CD4-positive, alpha-beta T cell (primary cell): ENCODE data around the gene KLHL35. TPM values are rescaled to one million over a fixed set of nuclear protein-coding genes. Genes with fewer than 3 reads are reported as not detected.

Experiments
- ATAC-seq: fragments of 200-7000 bp; cut with Tn5 transposase; one replicate; pipeline ENCODE4 v1.10.0; 2022; ENCODE audit warnings: mild to moderate bottlenecking; ENCODE audit not compliant: poor library complexity
- CTCF ChIA-PET: fragments of 350-600 bp; sonication (Branson Sonifier 250); formaldehyde crosslinking; loops from one replicate; lab custom pipeline; 2021; ENCODE audit warnings: antibody characterized with exemption, inconsistent platforms; lab: Charles Lee
- POLR2A ChIA-PET: fragments of 350-600 bp; sonication (Branson Sonifier 250); formaldehyde crosslinking; loops from one replicate; lab custom pipeline; 2021; ENCODE audit warnings: antibody characterized with exemption, inconsistent platforms; lab: Charles Lee
- DNase-seq, 14 experiments: peaks; one replicate each; pipeline ENCODE4 v3.0.0-alpha.2; 2013 to 2020; ENCODE audit warnings: mixed read lengths in 2 of 14
- H3K27ac ChIP-seq, 2 donors: one replicate each; pipeline versions ENCODE4 v1.5.1 to v1.7.0; 2013; ENCODE audit warnings: low read length in 2 of 2, low read depth in 1 of 2, mild to moderate bottlenecking in 1 of 2
- H3K27me3 ChIP-seq, 2 experiments: 1 replicate in 1 of 2; 2 replicates in 1 of 2; pipeline versions ENCODE4 v1.6.1 to v1.7.0; 2013; ENCODE audit warnings: low read length in 2 of 2, control low read depth in 1 of 2, mild to moderate bottlenecking in 1 of 2, moderate library complexity in 1 of 2; ENCODE audit not compliant: insufficient read depth in 2 of 2, control insufficient read depth in 1 of 2
- H3K36me3 ChIP-seq: one replicate; pipeline ENCODE4 v1.6.1; 2013; ENCODE audit warnings: low read length, control low read depth; ENCODE audit not compliant: insufficient read depth
- H3K4me1 ChIP-seq: one replicate; pipeline ENCODE4 v1.6.1; 2013; ENCODE audit warnings: low read length, control low read depth; ENCODE audit not compliant: insufficient read depth
- H3K4me3 ChIP-seq: one replicate; pipeline ENCODE4 v1.5.1; 2013; ENCODE audit warnings: mild to moderate bottlenecking, low read length, moderate library complexity
- H3K9me3 ChIP-seq, 2 experiments: 1 replicate in 1 of 2; 2 replicates in 1 of 2; pipeline versions ENCODE4 v1.6.1 to v1.7.0; 2013; ENCODE audit warnings: low read length in 2 of 2, mild to moderate bottlenecking in 2 of 2, control low read depth in 1 of 2, moderate library complexity in 1 of 2; ENCODE audit not compliant: control insufficient read depth in 1 of 2, insufficient read depth in 1 of 2
- H3K27ac Mint-ChIP-seq: one replicate; pipeline ENCODE4 v1.8.0; 2020; ENCODE audit warnings: mixed read lengths
- H3K27me3 Mint-ChIP-seq: one replicate; pipeline ENCODE4 v1.8.0; 2021; ENCODE audit warnings: mixed read lengths
- H3K36me3 Mint-ChIP-seq: one replicate; pipeline ENCODE4 v1.8.0; 2021; ENCODE audit warnings: low read depth, mixed read lengths
- H3K4me1 Mint-ChIP-seq: one replicate; pipeline ENCODE4 v1.8.0; 2021; ENCODE audit warnings: low read depth, mixed read lengths
- H3K4me3 Mint-ChIP-seq: one replicate; pipeline ENCODE4 v1.8.0; 2020; ENCODE audit warnings: mild to moderate bottlenecking, mixed read lengths
- H3K9me3 Mint-ChIP-seq: one replicate; pipeline ENCODE4 v1.8.0; 2020; ENCODE audit warnings: mixed read lengths
- intact Hi-C, 2 experiments: fragments of 100-400 bp; cut with DNase I in 1 of 2; cut with micrococcal nuclease in 1 of 2; formaldehyde crosslinking; loops; one replicate each; pipeline versions ENCODE4 v1.15.1 to v1.9.0; 2023 to 2025; cut with DNase I, micrococcal nuclease
- total RNA-seq, 174 experiments: library from RNA in 2 of 174; stranded (reverse) in 2 of 174; gene quantifications; one replicate each; pipeline ENCODE4 v1.2.3 and lab custom pipeline; 2021 to 2026
- TF ChIP-seq, protein P1 (sequence below): fragments of 200-600 bp; IDR thresholded peaks from one replicate; pipeline ENCODE4 v1.8.0; 2022; ENCODE audit warnings: antibody characterized with exemption, mild to moderate bottlenecking

The KLHL35 gene
- total RNA-seq, 2 experiments from 2014 or later, result 0.33 to 0.81 TPM

DNA sequence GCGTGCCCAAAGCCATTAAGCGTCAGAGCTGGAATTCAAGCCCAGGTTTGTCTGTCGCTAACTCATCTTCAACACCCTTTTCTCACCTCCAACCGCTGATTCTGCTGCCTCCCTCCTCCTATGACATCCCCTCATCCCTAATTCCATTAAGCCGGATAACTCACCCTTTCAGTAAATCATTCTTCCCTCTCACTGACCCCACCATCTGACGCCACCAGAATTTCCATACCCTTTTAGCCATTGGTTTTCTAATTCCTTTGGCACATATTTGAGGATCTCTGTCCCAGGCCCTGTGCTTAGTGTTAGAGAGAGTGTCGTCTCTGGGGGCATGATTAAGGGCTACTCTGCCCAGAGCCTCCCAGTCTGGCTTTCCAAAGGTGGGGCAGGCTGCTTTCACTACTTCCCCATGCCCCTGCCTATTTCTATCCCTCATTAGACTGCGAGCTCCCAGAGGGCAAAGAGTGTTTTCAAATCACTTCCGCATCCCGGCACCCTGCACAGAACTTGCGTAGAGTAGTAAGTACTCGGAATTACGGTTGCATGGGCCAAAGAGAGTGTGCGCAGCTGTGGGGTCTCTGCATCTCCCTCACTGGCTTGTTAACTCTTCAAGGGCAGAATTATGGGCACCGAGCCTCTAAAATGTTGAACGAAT is 3.9 kb downstream of the KLHL35 start:
- H3K36me3 Mint-ChIP-seq, result peaks cover under 1% of the 10 kb centered on the region
- no peak overlapping the region for H3K4me3 ChIP-seq
- DNase-seq (no peak), ATAC-seq (no peak)
- TF ChIP-seq, protein P1, sequence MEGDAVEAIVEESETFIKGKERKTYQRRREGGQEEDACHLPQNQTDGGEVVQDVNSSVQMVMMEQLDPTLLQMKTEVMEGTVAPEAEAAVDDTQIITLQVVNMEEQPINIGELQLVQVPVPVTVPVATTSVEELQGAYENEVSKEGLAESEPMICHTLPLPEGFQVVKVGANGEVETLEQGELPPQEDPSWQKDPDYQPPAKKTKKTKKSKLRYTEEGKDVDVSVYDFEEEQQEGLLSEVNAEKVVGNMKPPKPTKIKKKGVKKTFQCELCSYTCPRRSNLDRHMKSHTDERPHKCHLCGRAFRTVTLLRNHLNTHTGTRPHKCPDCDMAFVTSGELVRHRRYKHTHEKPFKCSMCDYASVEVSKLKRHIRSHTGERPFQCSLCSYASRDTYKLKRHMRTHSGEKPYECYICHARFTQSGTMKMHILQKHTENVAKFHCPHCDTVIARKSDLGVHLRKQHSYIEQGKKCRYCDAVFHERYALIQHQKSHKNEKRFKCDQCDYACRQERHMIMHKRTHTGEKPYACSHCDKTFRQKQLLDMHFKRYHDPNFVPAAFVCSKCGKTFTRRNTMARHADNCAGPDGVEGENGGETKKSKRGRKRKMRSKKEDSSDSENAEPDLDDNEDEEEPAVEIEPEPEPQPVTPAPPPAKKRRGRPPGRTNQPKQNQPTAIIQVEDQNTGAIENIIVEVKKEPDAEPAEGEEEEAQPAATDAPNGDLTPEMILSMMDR, result no peak
- no peaks in the 10 kb centered on the region for H3K9me3 Mint-ChIP-seq
- CTCF ChIA-PET, result no interaction called here
- peaks cover 30% of the 10 kb centered on the region for H3K4me1 Mint-ChIP-seq
- H3K27ac Mint-ChIP-seq, result no peak overlapping the region
- POLR2A ChIA-PET, result interaction anchor here (0.6 to 2.1 kb wide), 9 partner anchors 29 to 187 kb away, joined by 3 to 14 read pairs (median 4); partner anchors contain the start of gene GDPD5
- no peaks in the 10 kb centered on the region for H3K36me3 ChIP-seq
- H3K4me3 Mint-ChIP-seq, result peak overlapping the region; percentile 52
- intact Hi-C loops, result no loop called here
- peaks cover 55% of the 10 kb centered on the region for H3K27me3 Mint-ChIP-seq
- H3K27me3 ChIP-seq, result peaks cover 32 to 38% of the 10 kb centered on the region in 2 experiments
- no peak overlapping the region for H3K27ac ChIP-seq
- peaks cover 30% of the 10 kb centered on the region for H3K4me1 ChIP-seq
- H3K9me3 ChIP-seq, result peaks cover 0 to 15% of the 10 kb centered on the region in 2 experiments

DNA sequence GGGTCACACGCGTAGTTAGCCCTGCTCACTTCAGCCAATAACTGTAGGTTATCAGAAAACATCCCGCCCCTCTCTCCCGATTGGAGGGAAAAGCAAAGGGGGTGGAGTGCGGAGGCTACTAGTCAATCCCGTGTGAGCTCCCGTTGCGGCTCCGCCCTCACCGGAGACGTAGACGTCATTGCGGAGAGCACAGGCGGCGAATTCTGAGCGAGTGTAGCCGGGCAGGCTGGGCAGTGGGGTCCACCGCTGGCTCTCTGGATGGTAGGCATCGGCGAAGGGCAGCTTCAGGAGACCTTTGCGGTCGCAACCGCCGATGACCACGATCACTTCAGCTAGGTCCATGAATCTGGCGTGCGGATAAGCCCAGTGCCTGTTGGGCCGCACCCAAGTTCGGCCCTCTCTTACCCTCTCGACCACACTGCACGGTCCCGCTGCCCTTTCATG is 4.7 kb downstream of the KLHL35 start:
- H3K36me3 Mint-ChIP-seq, result peaks cover 6% of the 10 kb centered on the region
- H3K27me3 Mint-ChIP-seq, result peaks cover 50% of the 10 kb centered on the region
- H3K4me3 ChIP-seq, result peak overlapping the region; percentile 33
- ATAC-seq, result peak; percentile 73
- POLR2A ChIA-PET, result interaction anchor here (0.7 to 1.3 kb wide), 2 partner anchors 28 to 167 kb away, joined by 3 to 4 read pairs; no protein-coding TSS in a partner anchor
- peaks cover 4% of the 10 kb centered on the region for H3K36me3 ChIP-seq
- peaks cover 32 to 36% of the 10 kb centered on the region in 2 experiments for H3K27me3 ChIP-seq
- peak; percentile 23 to 89 (median 50) for DNase-seq
- H3K4me1 ChIP-seq, result peaks cover 30% of the 10 kb centered on the region
- peak overlapping the region; percentile 84 for H3K4me3 Mint-ChIP-seq
- TF ChIP-seq, protein P1, result no peak
- peak overlapping the region; percentile 77 for H3K27ac Mint-ChIP-seq
- intact Hi-C loops, result no loop called here
- H3K9me3 ChIP-seq, result peaks cover 0 to 15% of the 10 kb centered on the region in 2 experiments
- CTCF ChIA-PET, result no interaction called here
- H3K27ac ChIP-seq, result no peak overlapping the region
- no peaks in the 10 kb centered on the region for H3K9me3 Mint-ChIP-seq
- H3K4me1 Mint-ChIP-seq, result peaks cover 30% of the 10 kb centered on the region

DNA sequence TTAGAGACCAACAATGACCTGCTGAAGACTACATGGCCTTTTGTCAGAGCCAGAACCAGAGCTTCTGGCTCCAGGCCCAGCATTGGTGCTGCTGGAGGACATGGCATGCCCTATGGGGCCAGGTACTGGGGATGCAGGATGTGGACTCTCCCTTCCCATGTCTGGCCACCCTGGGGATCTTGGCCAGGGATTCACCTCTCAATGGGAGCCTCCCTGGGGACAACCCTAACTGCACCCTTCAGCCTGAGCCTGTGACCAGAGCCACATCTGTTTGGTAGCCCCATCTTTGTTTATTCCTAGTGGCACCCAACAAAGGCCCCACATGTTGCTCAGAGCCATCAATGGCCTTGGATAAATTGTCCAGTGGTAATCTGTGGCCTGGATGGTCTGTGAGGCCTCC is 5.8 kb downstream of the KLHL35 start:
- ChIA-PET POLR2A (interaction anchor here (1.3 kb wide), 1 partner anchor 166 kb away, joined by 3 read pairs; no protein-coding TSS in a partner anchor), CTCF (interaction anchor here (2.4 kb wide), 1 partner anchor 19 kb away, joined by 6 read pairs; no protein-coding TSS in a partner anchor)
- TF ChIP-seq, protein P1, result no peak
- intact Hi-C loops, result no loop called here
- peaks cover 30% of the 10 kb centered on the region for H3K4me1 Mint-ChIP-seq
- H3K4me3 ChIP-seq, result no peak overlapping the region
- no peak overlapping the region for H3K4me3 Mint-ChIP-seq
- H3K27me3 Mint-ChIP-seq, result peaks cover 39% of the 10 kb centered on the region
- peaks cover 15% of the 10 kb centered on the region for H3K36me3 ChIP-seq
- H3K27me3 ChIP-seq, result peaks cover 22 to 24% of the 10 kb centered on the region in 2 experiments
- H3K9me3 ChIP-seq, result peaks cover 0 to 15% of the 10 kb centered on the region in 2 experiments
- ATAC-seq (no peak), DNase-seq (no peak)
- H3K4me1 ChIP-seq, result peaks cover 28% of the 10 kb centered on the region
- H3K27ac ChIP-seq, result no peak overlapping the region
- H3K9me3 Mint-ChIP-seq, result no peaks in the 10 kb centered on the region
- H3K36me3 Mint-ChIP-seq, result peaks cover 13% of the 10 kb centered on the region
- H3K27ac Mint-ChIP-seq, result no peak overlapping the region
